ENCODE results near the gene LRP8. TPM values are rescaled to one million over a fixed set of nuclear protein-coding genes. Genes with fewer than 3 reads are reported as not detected.

LRP8 gene
- total and polyA plus RNA-seq, 2 donors (not counting 3 experiments of a cell fraction or from before 2014, with no cell fraction given), result 40.9 to 62.2 TPM

DNA sequence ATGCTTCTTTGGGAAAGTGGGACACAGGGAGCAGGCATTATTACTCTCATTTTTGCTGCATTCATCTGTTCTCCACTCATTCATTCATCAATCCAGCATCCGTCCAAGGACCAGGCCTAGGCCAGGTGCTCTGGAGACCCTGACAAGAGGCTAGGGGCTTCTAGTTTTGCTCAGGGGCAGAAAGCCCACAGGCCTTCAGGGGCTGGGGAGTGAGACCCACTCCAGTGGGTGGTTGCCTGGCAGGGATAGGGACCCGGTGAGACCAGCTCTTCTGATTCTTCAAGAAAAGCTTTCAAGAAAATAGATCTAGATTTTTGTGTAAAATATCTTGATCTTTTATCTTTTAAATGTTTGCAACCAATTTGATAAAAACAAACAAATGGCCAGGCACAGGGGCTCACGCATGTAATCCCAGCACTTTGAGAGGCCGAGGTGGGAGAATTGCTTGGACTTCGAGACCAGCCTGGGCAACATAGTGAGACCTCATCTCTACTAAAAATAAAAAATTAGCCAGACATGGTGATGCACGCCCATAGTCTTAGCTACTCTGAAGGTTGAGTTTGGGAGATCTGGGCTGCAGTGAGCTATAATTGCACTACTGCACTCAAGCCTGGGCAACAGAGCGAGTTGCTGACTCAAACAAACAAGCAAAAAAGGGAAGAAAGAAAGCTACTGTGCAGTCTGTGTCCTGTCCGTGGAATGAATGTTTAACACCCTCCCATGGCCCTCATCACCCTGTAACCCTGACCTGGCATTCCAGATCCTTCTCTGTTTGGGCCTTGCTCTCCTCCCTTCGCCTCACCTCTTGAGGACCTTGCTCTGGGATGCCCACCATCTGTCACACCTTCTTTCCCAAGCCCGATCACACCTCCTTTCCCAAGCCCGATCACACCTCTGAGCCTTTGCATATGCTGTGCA, 17.3 kb upstream of the LRP8 start:
- BruUV-seq (replicated peaks), result no TSS peak
- H3K79me2 ChIP-seq (ENCODE audit: control insufficient read depth, insufficient read depth, low read length), result no peaks in the 10 kb centered on the region
- FAIRE-seq (no peak), DNase-seq (ENCODE audit: low read depth, low spot score) (no peak)
- ChIA-PET CTCF (no interaction called here), POLR2A (no interaction called here)
- H3K4me2 ChIP-seq (ENCODE audit: insufficient read depth, low read length), result no peak overlapping the region
- no peaks in the 10 kb centered on the region for H3K4me1 ChIP-seq (ENCODE audit: control insufficient read depth, extremely low read depth, insufficient read depth, low read length)
- dilution Hi-C loops (cut with MboI; ENCODE audit: extremely low pct_ligation_motif_present, low sequenced_read_pairs), result no loop called here
- intact Hi-C loops (cut with micrococcal nuclease), result no loop called here
- H3K36me3 ChIP-seq (ENCODE audit: control insufficient read depth in 2 of 2, extremely low read depth in 1 of 2, insufficient read depth in 2 of 2, low read length in 2 of 2), result no peaks in the 10 kb centered on the region
- no peak overlapping the region for H3K27ac ChIP-seq (ENCODE audit: insufficient read depth, low read depth, low read length)
- no peaks in the 10 kb centered on the region for H3K9me1 ChIP-seq (replicated peaks; ENCODE audit: control insufficient read depth, extremely low read depth, insufficient read depth, low read length)
- H3K9ac ChIP-seq (replicated peaks; ENCODE audit: extremely low read depth, insufficient read depth, low read length), result no peak overlapping the region
- H3K4me3 ChIP-seq (replicated peaks in 1 of 3; ENCODE audit: insufficient read depth in 1 of 3, low read depth in 1 of 3, low read length in 3 of 3), result no peak overlapping the region
- H4K20me1 ChIP-seq (replicated peaks; ENCODE audit: control insufficient read depth, extremely low read depth, insufficient read depth, low read length), result no peaks in the 10 kb centered on the region
- no peaks in the 10 kb centered on the region for H3K9me3 ChIP-seq (replicated peaks; ENCODE audit: control insufficient read depth, insufficient read depth, low read length)
- TF ChIP-seq FOS (IDR thresholded peaks at IDR 0.05; ENCODE audit: borderline replicate concordance, insufficient read depth, low read length), result no peak
- no peak for TF ChIP-seq POLR2A (IDR thresholded peaks at IDR 0.05; ENCODE audit: low read depth, low read length)
- no peak for TF ChIP-seq EZH2 (IDR thresholded peaks at IDR 0.05; ENCODE audit: borderline replicate concordance, low read depth, low read length, severe bottlenecking)
- TF ChIP-seq POLR2AphosphoS5 (IDR thresholded peaks at IDR 0.05; ENCODE audit: insufficient read depth, low read depth, low read length), result no peak
- no peak for TF ChIP-seq GATA2 (IDR thresholded peaks at IDR 0.05; ENCODE audit: insufficient read depth, insufficient read length, low read depth, low read length)
- no peak for TF ChIP-seq MYC (IDR thresholded peaks at IDR 0.05; ENCODE audit: low read depth, low read length)
- no peak for TF ChIP-seq MAX (IDR thresholded peaks at IDR 0.05; ENCODE audit: insufficient read depth, insufficient read length)
- no peak for TF ChIP-seq CTCF (IDR thresholded peaks at IDR 0.05; ENCODE audit: extremely low read depth in 1 of 2, insufficient read depth in 1 of 2, low read depth in 1 of 2, low read length in 2 of 2)
- TF ChIP-seq JUN (IDR thresholded peaks at IDR 0.05; ENCODE audit: borderline replicate concordance, insufficient read depth, insufficient read length, low read depth), result no peak
- no peak overlapping the region for H2AFZ ChIP-seq (ENCODE audit: low read depth, low read length)
- H3K27me3 ChIP-seq (ENCODE audit: control insufficient read depth in 2 of 2, insufficient read depth in 2 of 2, low read length in 2 of 2), result peaks cover 0 to 4% of the 10 kb centered on the region in 2 experiments
